Activated T-helper 1 cell treated with anti-CD3 and anti-CD28 coated beads, Interleukin-12 subunit alpha, Interleukin-12 subunit beta, Interleukin-2, Interleukin-4 antibody, amounts not matched to agents 30 ng/mL and 10 ng/mL and 1 ng/mL, durations not matched to agents 14 hours and 24 hours and 36 hours (primary cell): Measurements from ENCODE around the gene GH1. TPM values are rescaled to one million over a fixed set of nuclear protein-coding genes. Genes with fewer than 3 reads are reported as not detected.
A peak's percentile ranks its signal among the peaks of the same experiment; 100 is the strongest.
"Not testable (repeated sequence)": the region's sequence is repeated elsewhere in the genome, so short reads cannot be mapped to it uniquely, and the experiment has no call there.

Source experiments
- DNase-seq: peaks from one replicate; pipeline ENCODE4 v3.0.0; 2021; ENCODE audit warnings: low spot score
- H3K27ac Mint-ChIP-seq: one replicate; pipeline ENCODE4 v1.8.0; 2021; ENCODE audit warnings: mild to moderate bottlenecking, mixed read lengths
- H3K27me3 Mint-ChIP-seq: one replicate; pipeline ENCODE4 v1.8.0; 2022; ENCODE audit warnings: mild to moderate bottlenecking, moderate library complexity, mixed read lengths; ENCODE audit not compliant: insufficient read depth
- H3K36me3 Mint-ChIP-seq: one replicate; pipeline ENCODE4 v1.8.0; 2021; ENCODE audit warnings: low read depth, mixed read lengths
- H3K4me1 Mint-ChIP-seq: one replicate; pipeline ENCODE4 v1.8.0; 2021; ENCODE audit warnings: low read depth, mixed read lengths
- H3K4me3 Mint-ChIP-seq: one replicate; pipeline ENCODE4 v1.8.0; 2021; ENCODE audit warnings: mild to moderate bottlenecking, moderate library complexity, mixed read lengths
- H3K9me3 Mint-ChIP-seq: one replicate; pipeline ENCODE4 v1.8.0; 2021; ENCODE audit warnings: mixed read lengths
- intact Hi-C: fragments of 100-400 bp; cut with micrococcal nuclease; formaldehyde crosslinking; loops from one replicate; pipeline ENCODE4 v1.15.1; 2024
- total RNA-seq: library from RNA; stranded (reverse); gene quantifications from 2 replicates; pipeline ENCODE4 v1.2.3, GENCODE V29; 2022

Gene GH1
- total RNA-seq, 1 donor from 2014 or later: not detected

DNA sequence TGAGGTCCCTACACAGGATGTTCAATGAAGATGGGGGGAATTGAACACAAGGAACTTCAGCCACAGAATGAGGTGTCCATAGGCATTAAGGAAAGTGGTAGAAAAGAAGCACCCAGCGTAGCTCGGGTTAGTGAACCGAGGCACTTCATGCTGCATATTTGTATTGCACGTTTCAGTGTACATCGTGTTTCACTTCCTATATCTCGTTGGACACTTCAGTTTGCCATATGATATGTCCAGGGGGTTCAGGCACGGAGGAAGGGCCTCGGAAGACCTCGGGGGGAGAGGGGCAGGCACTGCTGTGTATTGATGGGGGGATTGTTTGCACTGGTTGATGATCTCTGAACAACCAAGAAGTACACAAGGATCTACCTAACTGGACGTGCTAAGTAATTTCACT lies 2.9 kb downstream of the GH1 start:
- intact Hi-C loops: loop anchor here (5.0 kb wide), 1 partner anchor 367 kb away; no protein-coding TSS in a partner anchor
- not testable (repeated sequence) for H3K27me3 Mint-ChIP-seq, H3K4me3 Mint-ChIP-seq, H3K9me3 Mint-ChIP-seq, H3K27ac Mint-ChIP-seq, DNase-seq, H3K36me3 Mint-ChIP-seq, H3K4me1 Mint-ChIP-seq

DNA sequence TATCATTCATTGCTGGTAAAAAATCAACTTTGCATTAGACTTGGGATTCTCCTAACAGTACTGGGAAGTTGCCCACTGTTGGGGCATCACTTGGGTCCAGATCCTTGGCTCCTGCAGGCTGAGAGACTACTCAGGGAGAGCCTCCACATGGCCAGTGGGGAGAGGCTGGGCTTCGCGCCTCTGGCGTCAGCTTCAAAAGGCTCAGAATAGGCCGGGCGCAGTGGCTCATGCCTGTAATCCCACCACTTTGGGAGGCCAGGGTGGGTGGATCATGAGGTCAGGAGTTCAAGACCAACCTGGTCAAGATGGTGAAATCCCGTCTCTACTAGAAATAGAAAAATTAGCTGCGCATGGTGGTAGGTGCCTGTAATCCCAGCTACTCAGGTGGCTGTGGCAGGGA lies 4.2 kb downstream of the GH1 start:
- Mint-ChIP-seq H3K27ac (no peak overlapping the region), H3K27me3 (peaks cover 7% of the 10 kb centered on the region), H3K4me3 (no peak overlapping the region), H3K4me1 (peaks cover 6% of the 10 kb centered on the region), H3K9me3 (no peaks in the 10 kb centered on the region), H3K36me3 (no peaks in the 10 kb centered on the region)
- DNase-seq: no peak
- intact Hi-C loops: no loop called here

DNA sequence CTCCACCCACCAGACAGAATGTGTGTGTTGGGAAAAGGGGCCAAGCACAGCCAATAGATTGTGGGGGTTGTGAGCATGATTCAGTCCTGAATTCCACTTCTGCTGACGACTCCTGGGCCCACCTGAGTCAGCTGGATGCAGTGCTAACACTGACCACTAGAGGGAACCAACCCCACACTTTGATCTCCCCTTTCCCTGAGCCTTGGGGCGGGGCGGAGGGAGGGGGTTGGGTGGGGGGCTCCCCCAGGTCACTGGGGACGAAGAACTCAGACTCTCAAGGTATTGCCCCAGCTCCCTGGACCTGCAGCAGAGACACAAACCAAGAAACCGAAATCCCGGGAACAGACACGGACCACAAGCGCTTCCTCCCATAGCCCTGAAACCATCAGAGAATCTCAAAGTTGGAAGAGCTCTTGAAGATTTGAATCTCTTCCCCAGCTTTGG lies 7.0 kb downstream of the GH1 start:
- Mint-ChIP-seq H3K4me3 (no peak overlapping the region), H3K27me3 (peaks cover 14% of the 10 kb centered on the region), H3K4me1 (no peaks in the 10 kb centered on the region), H3K9me3 (no peaks in the 10 kb centered on the region), H3K36me3 (no peaks in the 10 kb centered on the region), H3K27ac (no peak overlapping the region)
- intact Hi-C loops: no loop called here
- DNase-seq: peak; percentile 37

DNA sequence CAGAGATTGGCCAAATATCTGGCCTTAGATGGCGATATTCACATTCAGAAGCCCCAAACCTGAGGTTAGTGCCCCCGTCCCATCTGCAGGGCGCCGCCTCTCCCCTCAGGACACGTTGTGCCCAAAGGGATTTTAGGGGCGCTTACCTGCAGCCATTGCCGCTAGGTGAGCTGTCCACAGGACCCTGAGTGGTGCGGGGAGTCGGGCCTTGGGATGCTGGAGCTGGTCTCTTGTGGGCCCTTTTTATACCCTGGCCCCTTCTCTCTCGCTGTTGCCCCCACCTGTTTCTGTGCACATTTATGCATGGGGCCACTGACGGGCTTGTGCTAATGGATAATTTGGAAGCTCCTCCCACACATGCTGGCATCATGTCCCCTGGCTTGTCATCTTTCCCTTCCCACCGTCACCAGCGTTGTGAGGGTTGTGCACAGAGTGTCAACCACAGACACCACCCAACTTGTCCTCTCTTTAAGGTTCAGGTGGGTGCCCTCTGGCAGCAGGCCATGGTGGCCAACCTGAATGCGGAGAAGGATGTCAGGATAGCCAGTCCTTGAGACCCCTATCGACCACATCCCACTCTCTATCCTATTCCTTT lies 7.5 kb downstream of the GH1 start, which contains the start of gene CSHL1:
CSHL1 (minus strand) TSS at position 218 of the 595 bp plus-strand sequence; CDS start at position 156, 62 bp downstream.
- Mint-ChIP-seq H3K27me3 (peaks cover 14% of the 10 kb centered on the region), H3K4me3 (no peak within 1 kb of the TSS), H3K9me3 (no peaks in the 10 kb centered on the region), H3K4me1 (no peaks in the 10 kb centered on the region), H3K36me3 (no peaks in the 10 kb centered on the region), H3K27ac (no peak within 1 kb of the TSS)
- no peak for DNase-seq
- intact Hi-C loops: no loop called here

DNA sequence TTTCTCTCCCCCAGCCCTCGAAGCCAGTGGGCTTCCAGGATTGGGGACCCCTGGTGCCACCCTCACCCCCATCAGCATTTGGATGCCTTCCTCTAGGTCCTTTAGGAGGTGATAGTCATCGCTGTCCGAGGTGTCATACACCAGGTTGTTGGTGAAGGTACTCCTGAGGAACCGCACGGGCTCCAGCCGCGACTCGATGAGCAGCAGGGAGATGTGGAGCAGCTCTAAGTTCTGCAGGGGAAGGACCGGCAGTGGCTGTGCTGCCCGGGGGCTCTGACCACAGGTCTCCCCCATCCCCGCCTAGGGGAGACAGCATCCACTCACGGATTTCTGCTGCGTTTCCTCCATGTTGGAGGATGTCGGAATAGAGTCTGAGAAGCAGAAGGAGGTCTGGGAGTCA lies 8.5 kb downstream of the GH1 start:
- intact Hi-C loops: no loop called here
- Mint-ChIP-seq H3K4me3 (no peak overlapping the region), H3K27me3 (peaks cover 14% of the 10 kb centered on the region), H3K9me3 (no peaks in the 10 kb centered on the region), H3K27ac (no peak overlapping the region), H3K36me3 (no peaks in the 10 kb centered on the region), H3K4me1 (no peaks in the 10 kb centered on the region)
- no peak for DNase-seq

DNA sequence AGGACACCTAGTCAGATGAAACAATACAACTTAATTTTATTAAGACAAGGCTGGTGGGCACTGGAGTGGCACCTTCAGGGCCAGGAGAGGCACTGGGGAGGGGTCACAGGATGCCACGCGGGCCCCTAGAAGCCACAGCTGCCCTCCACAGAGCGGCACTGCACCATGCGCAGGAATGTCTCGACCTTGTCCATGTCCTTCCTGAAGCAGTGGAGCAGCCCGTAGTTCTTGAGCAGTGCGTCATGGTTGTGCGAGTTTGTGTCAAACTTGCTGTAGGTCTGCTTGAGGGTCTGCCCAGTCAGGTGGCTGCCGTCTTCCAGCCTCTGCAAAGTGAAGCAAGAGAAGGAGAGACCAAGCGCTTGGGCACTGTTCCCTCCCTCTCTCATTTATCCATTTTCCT lies 9.1 kb downstream of the GH1 start:
- H3K27ac Mint-ChIP-seq, H3K9me3 Mint-ChIP-seq, H3K4me3 Mint-ChIP-seq, H3K36me3 Mint-ChIP-seq, DNase-seq, H3K4me1 Mint-ChIP-seq, intact Hi-C loops: not testable (repeated sequence)
- peaks cover 14% of the 10 kb centered on the region for H3K27me3 Mint-ChIP-seq

DNA sequence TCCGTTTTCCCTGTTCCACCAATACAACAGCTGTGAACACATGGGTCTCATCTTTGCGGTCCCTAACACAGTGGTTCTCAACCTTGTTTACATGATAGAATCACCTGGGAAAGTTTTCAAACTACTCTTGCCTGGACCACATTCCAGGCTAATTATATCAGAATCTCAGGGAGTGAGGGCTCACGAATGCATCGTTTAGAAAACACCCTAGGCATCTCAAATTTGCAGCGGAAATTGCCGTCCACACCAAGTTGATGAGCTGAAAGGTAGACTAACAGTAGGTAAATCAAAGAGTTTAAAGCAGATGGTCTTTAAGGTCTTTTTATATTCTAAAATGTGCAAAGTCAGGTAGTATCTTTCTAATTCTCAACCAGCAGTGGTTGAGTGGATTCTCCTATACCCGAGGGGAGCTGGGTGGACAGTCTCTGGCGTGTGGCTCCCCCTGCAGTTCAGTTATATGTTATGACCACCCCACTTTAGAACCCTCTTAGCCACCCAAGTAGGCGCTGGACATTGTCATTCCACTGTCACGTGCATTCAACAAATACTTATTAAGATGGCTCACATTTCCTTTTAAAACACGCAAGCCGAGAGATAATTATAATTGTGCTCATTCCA lies 11.4 kb downstream of the GH1 start:
- H3K9me3 Mint-ChIP-seq, H3K4me3 Mint-ChIP-seq, intact Hi-C loops, H3K36me3 Mint-ChIP-seq, H3K27ac Mint-ChIP-seq, DNase-seq, H3K4me1 Mint-ChIP-seq: not testable (repeated sequence)
- H3K27me3 Mint-ChIP-seq: peaks cover 23% of the 10 kb centered on the region

DNA sequence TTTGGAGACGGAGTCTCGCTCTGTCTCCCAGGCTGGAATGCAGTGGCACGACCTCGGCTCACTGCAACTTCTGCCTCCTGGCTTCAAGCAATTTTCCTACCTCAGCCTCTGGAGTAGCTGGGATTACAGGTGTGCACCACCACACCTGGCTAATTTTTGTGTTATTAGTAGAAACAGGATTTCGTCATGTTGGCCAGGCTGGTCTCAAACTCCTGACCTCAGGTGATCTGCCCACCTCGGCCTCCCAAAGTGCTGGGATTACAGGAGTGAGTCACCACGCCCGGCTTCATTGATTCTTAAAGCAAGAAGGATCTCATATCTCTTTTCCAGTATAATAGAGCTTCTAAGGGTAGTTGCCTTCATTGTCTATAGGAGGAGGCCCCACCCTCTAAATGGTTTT lies 13.8 kb downstream of the GH1 start:
- not testable (repeated sequence) for DNase-seq

DNA sequence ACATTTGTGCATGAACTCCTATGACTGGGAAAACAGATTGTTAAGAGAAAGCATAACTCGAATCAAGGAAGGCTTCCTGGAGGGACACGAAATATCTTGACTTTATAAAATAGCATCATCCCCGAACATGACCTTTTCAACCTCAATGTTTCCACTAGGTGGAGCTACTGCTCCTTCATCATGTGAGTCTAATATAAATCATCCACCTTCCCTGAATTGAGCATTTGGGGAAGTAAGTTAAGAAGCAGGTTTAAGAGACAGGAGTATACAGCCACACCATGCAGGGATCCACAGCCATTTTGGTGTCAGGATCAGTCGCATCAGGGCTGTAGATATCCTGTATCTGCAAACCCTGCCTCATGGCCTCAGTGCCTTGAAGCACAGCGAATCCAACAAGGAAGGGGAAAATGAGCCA lies 14.8 kb downstream of the GH1 start:
- Mint-ChIP-seq H3K27me3 (peaks cover 23% of the 10 kb centered on the region), H3K4me1 (peaks cover 20% of the 10 kb centered on the region)
- H3K36me3 Mint-ChIP-seq, intact Hi-C loops, H3K27ac Mint-ChIP-seq, H3K9me3 Mint-ChIP-seq, H3K4me3 Mint-ChIP-seq: not testable (repeated sequence)
- peak; percentile 7 for DNase-seq

More for the DNA sequence above, 13.8 kb downstream of the GH1 start:
- H3K4me3 Mint-ChIP-seq, H3K36me3 Mint-ChIP-seq, H3K27ac Mint-ChIP-seq, intact Hi-C loops, H3K9me3 Mint-ChIP-seq: not testable (repeated sequence)
- Mint-ChIP-seq H3K4me1 (peaks cover 12% of the 10 kb centered on the region), H3K27me3 (peaks cover 28% of the 10 kb centered on the region)

DNA sequence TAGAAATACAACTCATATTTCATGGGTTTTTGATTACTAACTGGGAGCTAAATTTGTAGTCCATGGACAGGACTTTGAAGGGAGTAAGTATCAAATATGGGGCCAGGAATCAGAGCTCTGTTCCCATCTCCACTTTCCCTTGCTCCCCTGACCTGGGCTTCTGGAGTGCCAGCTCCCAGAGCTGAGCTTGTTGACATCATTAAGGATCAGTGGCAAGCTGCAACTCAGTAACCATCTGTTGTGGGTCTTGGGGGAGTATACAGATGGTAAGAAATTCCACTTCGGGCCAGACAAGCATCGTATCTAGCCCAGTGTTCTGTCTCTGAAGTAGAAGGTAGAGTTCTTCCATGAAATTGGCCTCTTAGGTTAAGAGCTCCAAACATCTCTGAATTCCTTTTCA lies 16.7 kb downstream of the GH1 start:
- H3K9me3 Mint-ChIP-seq, H3K27ac Mint-ChIP-seq, H3K36me3 Mint-ChIP-seq, DNase-seq, H3K4me3 Mint-ChIP-seq, intact Hi-C loops: not testable (repeated sequence)
- Mint-ChIP-seq H3K4me1 (peaks cover 20% of the 10 kb centered on the region), H3K27me3 (peaks cover 17% of the 10 kb centered on the region)

DNA sequence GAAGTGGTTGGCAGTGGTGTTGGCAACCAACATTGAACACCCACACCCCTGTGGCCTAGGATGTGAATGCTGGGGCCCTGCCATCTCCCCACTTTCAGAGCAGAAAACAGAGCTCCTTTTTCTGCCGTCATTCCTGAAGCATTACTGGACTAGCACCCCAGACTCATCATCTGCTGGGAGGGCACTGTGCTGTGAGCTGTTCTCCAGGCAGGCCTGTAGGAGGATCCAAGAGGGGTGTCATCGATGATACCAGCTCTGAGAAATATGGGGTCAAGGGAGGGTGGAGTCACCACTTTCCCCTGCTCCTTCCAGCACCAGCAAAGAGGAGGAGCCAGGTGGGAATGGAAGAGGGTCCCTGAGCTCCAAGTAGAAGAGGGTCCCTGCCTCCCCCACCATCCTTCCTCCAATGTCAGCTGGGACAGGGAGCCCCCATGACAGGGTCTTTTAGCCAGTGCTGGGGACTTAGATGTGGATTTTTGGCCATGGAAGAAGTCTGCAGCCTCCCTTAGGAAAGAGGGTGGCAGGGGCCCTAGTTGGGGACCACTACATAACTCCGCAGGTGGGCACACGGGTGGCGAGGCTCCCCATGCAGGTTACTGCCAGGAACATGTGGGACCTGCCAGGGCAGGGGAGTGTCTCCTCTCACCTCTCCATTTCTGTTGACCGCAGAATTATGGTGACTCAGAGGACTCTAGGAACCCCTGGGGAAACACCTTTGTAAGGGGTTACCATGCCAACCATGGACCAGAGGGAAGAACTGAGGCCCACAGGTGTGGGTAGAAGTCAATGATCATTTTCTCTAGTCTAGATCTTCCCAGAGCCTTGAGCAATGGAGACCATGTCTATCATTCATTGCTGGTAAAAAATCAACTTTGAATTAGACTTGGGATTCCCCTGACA lies 19.5 kb downstream of the GH1 start:
- H3K4me3 Mint-ChIP-seq, intact Hi-C loops, H3K36me3 Mint-ChIP-seq, H3K9me3 Mint-ChIP-seq: not testable (repeated sequence)
- DNase-seq: peak; percentile 31
- H3K27ac Mint-ChIP-seq: peak overlapping the region; percentile 34
- H3K4me1 Mint-ChIP-seq: peaks cover 20% of the 10 kb centered on the region
- peaks cover 21% of the 10 kb centered on the region for H3K27me3 Mint-ChIP-seq

DNA sequence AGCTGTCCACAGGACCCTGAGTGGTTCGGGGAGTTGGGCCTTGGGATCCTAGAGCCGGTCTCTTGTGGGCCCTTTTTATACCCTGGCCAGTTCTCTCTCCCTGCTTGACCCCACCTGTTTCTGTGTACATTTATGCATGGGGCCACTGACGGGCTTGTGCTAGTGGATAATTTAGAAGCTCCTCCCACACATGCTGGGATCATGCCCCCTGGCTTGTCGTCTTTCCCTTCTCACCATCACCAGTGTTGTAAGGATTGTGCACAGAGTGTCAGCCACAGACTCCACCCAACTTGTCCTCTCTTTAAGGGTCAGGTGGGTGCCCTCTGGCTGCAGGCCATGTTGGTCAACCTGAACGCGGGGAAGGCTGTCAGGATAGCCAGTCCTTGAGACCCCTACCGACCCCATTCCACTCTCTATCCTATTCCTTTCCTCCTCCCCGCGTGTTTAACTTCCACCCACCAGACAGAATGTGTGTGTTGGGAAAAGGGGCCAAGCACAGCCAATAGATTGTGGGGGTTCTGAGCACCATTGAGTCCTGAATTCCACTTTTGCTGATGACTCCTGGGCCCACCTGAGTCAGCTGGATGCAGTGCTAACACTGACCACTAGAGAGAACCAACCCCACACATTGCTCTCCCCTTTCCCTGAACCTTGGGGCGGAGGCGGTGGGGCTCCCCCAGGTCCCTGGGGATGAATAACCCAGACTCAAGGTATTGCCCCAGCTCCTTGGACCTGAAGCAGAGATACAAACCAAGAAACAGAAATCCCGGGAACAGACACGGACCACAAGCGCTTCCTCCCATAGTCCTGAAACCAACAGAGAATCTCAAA lies 21.9 kb downstream of the GH1 start, which contains the start of gene CSH1:
CSH1 (minus strand) TSS at position 51 of the 831 bp plus-strand sequence. CDS start 63 bp downstream, outside the sequence.
- H3K9me3 Mint-ChIP-seq, intact Hi-C loops: not testable (repeated sequence)

More for the DNA sequence above, 21.9 kb downstream of the GH1 start, which contains the start of gene CSH1:
- Mint-ChIP-seq H3K4me1 (peaks cover 12% of the 10 kb centered on the region), H3K27me3 (peaks cover 27% of the 10 kb centered on the region)
- not testable (repeated sequence) for DNase-seq, H3K27ac Mint-ChIP-seq, H3K4me3 Mint-ChIP-seq, H3K36me3 Mint-ChIP-seq
